Activated CD8-positive, alpha-beta memory T cell treated with anti-CD3 and anti-CD28 coated beads, Interleukin-2, amount 10 ng/mL, durations not matched to agents 7 days and 5 days (primary cell): ENCODE measurements around the gene MAPT. TPM values are rescaled to one million over a fixed set of nuclear protein-coding genes. Genes with fewer than 3 reads are reported as not detected.
A peak's percentile ranks its signal among the peaks of the same experiment; 100 is the strongest.

ENCODE experiments used
- ATAC-seq: fragments of 150-1000 bp; cut with Tn5 transposase; one replicate; pipeline ENCODE4 v1.10.0; 2021; ENCODE audit warnings: moderate library complexity
- CTCF ChIA-PET: fragments of 350-600 bp; sonication (Branson Sonifier 250); formaldehyde crosslinking; loops from one replicate; lab custom pipeline; 2021; ENCODE audit warnings: antibody characterized with exemption; lab: Charles Lee
- DNase-seq: peaks from one replicate; pipeline ENCODE4 v3.0.0-alpha.2; 2020
- H3K27ac Mint-ChIP-seq: one replicate; pipeline ENCODE4 v1.8.0; 2021; ENCODE audit warnings: mild to moderate bottlenecking, mixed read lengths
- H3K27me3 Mint-ChIP-seq: one replicate; pipeline ENCODE4 v1.8.0; 2021; ENCODE audit warnings: mixed read lengths
- H3K36me3 Mint-ChIP-seq: one replicate; pipeline ENCODE4 v1.8.0; 2021; ENCODE audit warnings: mild to moderate bottlenecking, mixed read lengths
- H3K4me1 Mint-ChIP-seq: one replicate; pipeline ENCODE4 v1.8.0; 2021; ENCODE audit warnings: mixed read lengths
- H3K4me3 Mint-ChIP-seq: one replicate; pipeline ENCODE4 v1.8.0; 2021; ENCODE audit warnings: mild to moderate bottlenecking, moderate library complexity, mixed read lengths
- H3K9me3 Mint-ChIP-seq: one replicate; pipeline ENCODE4 v1.8.0; 2022; ENCODE audit warnings: low read depth, mixed read lengths
- total RNA-seq, 2 experiments: library from RNA; stranded (reverse); gene quantifications; one replicate each; pipeline ENCODE4 v1.2.3, GENCODE V29; 2021

The MAPT gene
- total RNA-seq, 2 experiments from 2014 or later = 0.15 TPM; not detected in 1

GRCh38 chr17:45971698-45972141 lies 77.4 kb downstream of the MAPT start:
- no peak overlapping the region for H3K27ac Mint-ChIP-seq
- peaks cover 6% of the 10 kb centered on the region for H3K9me3 Mint-ChIP-seq
- peaks cover 2% of the 10 kb centered on the region for H3K4me1 Mint-ChIP-seq
- H3K36me3 Mint-ChIP-seq = no peaks in the 10 kb centered on the region
- H3K4me3 Mint-ChIP-seq = no peak overlapping the region
- CTCF ChIA-PET = no interaction called here
- peaks cover 32% of the 10 kb centered on the region for H3K27me3 Mint-ChIP-seq
- DNase-seq = no peak
- ATAC-seq = no peak

DNA sequence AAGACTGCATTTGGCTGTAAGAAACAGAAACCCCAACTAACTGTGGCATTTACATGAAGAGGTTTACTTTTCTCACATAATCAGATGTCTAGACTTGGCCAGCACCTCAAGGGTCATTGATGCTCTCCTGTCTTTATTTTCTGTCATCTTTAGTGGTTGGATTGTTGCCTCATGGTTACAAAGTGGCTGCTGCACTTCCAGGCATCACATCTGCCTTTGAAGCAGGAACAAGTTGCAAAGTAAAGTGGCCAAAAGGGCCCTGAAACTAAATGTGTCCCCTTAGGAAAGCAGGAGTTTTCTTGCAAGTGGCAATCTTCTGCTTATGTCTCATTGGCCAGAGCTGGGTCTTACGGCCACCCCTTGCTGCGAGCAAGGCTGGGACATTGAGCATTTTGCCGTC lies 78.2 kb downstream of the MAPT start:
- Mint-ChIP-seq H3K36me3 (no peaks in the 10 kb centered on the region), H3K27me3 (peaks cover 25% of the 10 kb centered on the region), H3K4me1 (peaks cover 10% of the 10 kb centered on the region), H3K4me3 (no peak overlapping the region), H3K9me3 (peaks cover 6% of the 10 kb centered on the region), H3K27ac (no peak overlapping the region)
- CTCF ChIA-PET = no interaction called here
- ATAC-seq = no peak
- no peak for DNase-seq

- ATAC-seq (no peak), DNase-seq (no peak)
- no peak overlapping the region for H3K4me3 Mint-ChIP-seq
- peaks cover 6% of the 10 kb centered on the region for H3K9me3 Mint-ChIP-seq
- H3K27ac Mint-ChIP-seq = no peak overlapping the region
- peaks cover 15% of the 10 kb centered on the region for H3K4me1 Mint-ChIP-seq
- H3K36me3 Mint-ChIP-seq = no peaks in the 10 kb centered on the region
- H3K27me3 Mint-ChIP-seq = peaks cover 19% of the 10 kb centered on the region
- CTCF ChIA-PET = no interaction called here
These were observed 78.9 kb downstream of the MAPT start for GRCh38 chr17:45973099-45973780.

DNA sequence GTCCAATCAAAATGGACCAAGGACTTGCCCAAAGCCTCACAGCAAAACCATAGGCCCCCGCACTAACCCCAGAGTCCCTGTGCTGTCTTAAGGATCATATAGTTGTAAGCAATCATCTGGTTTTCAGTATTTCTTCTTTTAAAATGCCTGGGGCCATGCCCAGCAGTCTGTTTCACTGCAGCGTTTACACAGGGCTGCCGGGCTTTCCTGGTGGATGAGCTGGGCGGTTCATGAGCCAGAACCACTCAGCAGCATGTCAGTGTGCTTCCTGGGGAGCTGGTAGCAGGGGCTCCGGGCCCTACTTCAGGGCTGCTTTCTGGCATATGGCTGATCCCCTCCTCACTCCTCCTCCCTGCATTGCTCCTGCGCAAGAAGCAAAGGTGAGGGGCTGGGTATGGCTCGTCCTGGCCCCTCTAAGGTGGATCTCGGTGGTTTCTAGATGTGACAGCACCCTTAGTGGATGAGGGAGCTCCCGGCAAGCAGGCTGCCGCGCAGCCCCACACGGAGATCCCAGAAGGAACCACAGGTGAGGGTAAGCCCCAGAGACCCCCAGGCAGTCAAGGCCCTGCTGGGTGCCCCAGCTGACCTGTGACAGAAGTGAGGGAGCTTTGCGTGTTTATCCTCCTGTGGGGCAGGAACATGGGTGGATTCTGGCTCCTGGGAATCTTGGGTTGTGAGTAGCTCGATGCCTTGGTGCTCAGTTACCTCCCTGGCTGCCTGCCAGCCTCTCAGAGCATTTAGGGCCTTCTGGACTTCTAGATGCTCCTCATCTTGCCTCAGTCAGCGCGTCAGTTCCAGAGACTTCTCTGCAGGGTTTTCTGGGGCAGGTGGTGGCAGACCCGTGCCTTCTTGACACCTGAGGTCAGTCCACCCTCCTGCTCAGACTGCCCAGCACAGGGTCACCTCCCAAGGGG lies 79.8 kb downstream of the MAPT start:
- ATAC-seq = no peak
- Mint-ChIP-seq H3K9me3 (peaks cover 6% of the 10 kb centered on the region), H3K4me1 (peaks cover 16% of the 10 kb centered on the region), H3K27me3 (peaks cover 19% of the 10 kb centered on the region), H3K4me3 (no peak overlapping the region), H3K27ac (no peak overlapping the region), H3K36me3 (no peaks in the 10 kb centered on the region)
- CTCF ChIA-PET = no interaction called here
- no peak for DNase-seq

DNA sequence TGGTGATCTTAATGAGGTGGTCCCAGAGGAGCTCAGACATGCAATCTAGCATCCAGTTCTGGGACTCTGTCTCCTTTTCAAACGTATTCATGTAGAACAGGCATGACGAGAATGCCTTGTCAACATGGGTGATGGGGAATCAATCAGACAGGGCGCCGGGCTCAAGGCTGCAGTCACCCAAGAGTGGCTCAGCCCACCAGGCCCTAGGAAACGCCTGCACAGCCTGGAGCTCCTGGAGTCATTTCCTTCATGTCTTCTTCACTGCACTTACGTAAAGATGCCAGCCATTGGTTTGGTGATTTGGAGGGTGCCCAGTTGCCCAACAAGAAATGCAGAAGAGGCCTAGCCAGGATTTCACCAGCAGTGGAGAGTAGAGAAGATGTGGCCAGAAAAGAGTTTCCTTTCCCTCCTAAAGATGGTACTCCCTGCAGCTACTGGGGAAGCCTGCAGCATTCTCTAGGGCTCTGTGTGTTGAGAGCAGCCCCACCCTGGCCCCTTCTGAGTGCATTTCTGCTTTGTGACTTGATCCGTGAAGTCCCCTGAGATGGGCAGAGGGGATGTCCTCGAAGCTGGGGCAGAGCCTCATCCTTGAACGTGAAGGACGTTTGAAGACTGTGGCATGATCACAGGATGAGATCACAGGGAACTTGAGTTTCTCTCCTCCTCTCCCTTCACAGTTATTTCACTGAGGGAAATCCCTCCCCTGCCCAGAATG lies 80.7 kb downstream of the MAPT start:
- Mint-ChIP-seq H3K27ac (no peak overlapping the region), H3K9me3 (peaks cover 2% of the 10 kb centered on the region), H3K4me3 (no peak overlapping the region), H3K27me3 (peaks cover 14% of the 10 kb centered on the region), H3K4me1 (peaks cover 16% of the 10 kb centered on the region), H3K36me3 (no peaks in the 10 kb centered on the region)
- ATAC-seq (no peak), DNase-seq (no peak)
- CTCF ChIA-PET = interaction anchor here (0.5 kb wide), 1 partner anchor 211 kb away, joined by 3 read pairs; no protein-coding TSS in a partner anchor

- Mint-ChIP-seq H3K36me3 (no peaks in the 10 kb centered on the region), H3K27me3 (peaks cover 14% of the 10 kb centered on the region), H3K4me1 (peaks cover 16% of the 10 kb centered on the region), H3K27ac (no peak overlapping the region), H3K9me3 (no peaks in the 10 kb centered on the region), H3K4me3 (no peak overlapping the region)
- DNase-seq (no peak), ATAC-seq (no peak)
- CTCF ChIA-PET = interaction anchor here (0.5 kb wide), 1 partner anchor 211 kb away, joined by 3 read pairs; no protein-coding TSS in a partner anchor
These were observed 81.4 kb downstream of the MAPT start for GRCh38 chr17:45975640-45976295.

GRCh38 chr17:45976391-45976754 lies 82.0 kb downstream of the MAPT start:
- Mint-ChIP-seq H3K27ac (no peak overlapping the region), H3K9me3 (no peaks in the 10 kb centered on the region), H3K27me3 (peaks cover 16% of the 10 kb centered on the region), H3K36me3 (no peaks in the 10 kb centered on the region), H3K4me3 (no peak overlapping the region), H3K4me1 (peaks cover 16% of the 10 kb centered on the region)
- no peak for ATAC-seq
- DNase-seq = no peak
- CTCF ChIA-PET = no interaction called here

- Mint-ChIP-seq H3K36me3 (no peaks in the 10 kb centered on the region), H3K27me3 (peaks cover 19% of the 10 kb centered on the region), H3K27ac (no peak overlapping the region), H3K4me1 (peaks cover 16% of the 10 kb centered on the region), H3K4me3 (no peak overlapping the region), H3K9me3 (no peaks in the 10 kb centered on the region)
- CTCF ChIA-PET = no interaction called here
- ATAC-seq = no peak
- DNase-seq = no peak
These were observed 82.6 kb downstream of the MAPT start for GRCh38 chr17:45976755-45977505.

- DNase-seq (peak; percentile 48), ATAC-seq (peak; percentile 63)
These were observed 83.1 kb downstream of the MAPT start for GRCh38 chr17:45977506-45977824.

GRCh38 chr17:45977976-45978626 lies 83.7 kb downstream of the MAPT start:
- peaks cover 16% of the 10 kb centered on the region for H3K4me1 Mint-ChIP-seq
- DNase-seq = no peak
- H3K9me3 Mint-ChIP-seq = no peaks in the 10 kb centered on the region
- no peak overlapping the region for H3K4me3 Mint-ChIP-seq
- no peaks in the 10 kb centered on the region for H3K36me3 Mint-ChIP-seq
- no peak for ATAC-seq
- no peak overlapping the region for H3K27ac Mint-ChIP-seq
- H3K27me3 Mint-ChIP-seq = peaks cover 10% of the 10 kb centered on the region
- CTCF ChIA-PET = interaction anchor here (1.4 kb wide), 2 partner anchors 28 to 66 kb away, joined by 3 to 4 read pairs; no protein-coding TSS in a partner anchor

More at GRCh38 chr17:45977506-45977824, 83.1 kb downstream of the MAPT start:
- no peaks in the 10 kb centered on the region for H3K36me3 Mint-ChIP-seq
- CTCF ChIA-PET = interaction anchor here (1.4 kb wide), 1 partner anchor 67 kb away, joined by 4 read pairs; no protein-coding TSS in a partner anchor
- peaks cover 16% of the 10 kb centered on the region for H3K27me3 Mint-ChIP-seq
- no peaks in the 10 kb centered on the region for H3K9me3 Mint-ChIP-seq
- H3K4me1 Mint-ChIP-seq = peaks cover 16% of the 10 kb centered on the region
- H3K4me3 Mint-ChIP-seq = no peak overlapping the region
- no peak overlapping the region for H3K27ac Mint-ChIP-seq

DNA sequence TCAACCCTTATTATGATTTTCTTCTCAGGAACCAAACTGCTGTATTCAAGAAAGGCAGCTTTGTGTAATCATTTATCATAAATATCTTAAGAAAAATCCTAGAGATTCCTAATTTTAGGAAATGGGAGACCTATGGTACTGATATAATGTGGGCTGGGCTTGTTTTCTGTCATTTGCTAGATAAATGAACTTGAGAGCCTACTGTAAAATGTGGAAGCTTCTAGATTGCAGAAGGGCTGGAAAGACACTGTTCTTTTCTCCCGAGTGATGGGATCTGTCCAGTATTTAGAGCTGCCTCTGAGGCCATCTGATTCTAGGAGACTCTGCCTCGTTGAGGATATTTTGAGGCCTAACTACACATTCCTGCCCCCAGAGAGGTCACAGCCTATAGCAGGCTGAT lies 84.8 kb downstream of the MAPT start:
- no peak overlapping the region for H3K27ac Mint-ChIP-seq
- no peak for ATAC-seq
- no peaks in the 10 kb centered on the region for H3K9me3 Mint-ChIP-seq
- H3K27me3 Mint-ChIP-seq = peaks cover 9% of the 10 kb centered on the region
- no peak for DNase-seq
- peaks cover 16% of the 10 kb centered on the region for H3K4me1 Mint-ChIP-seq
- CTCF ChIA-PET = interaction anchor here (1.4 kb wide), 1 partner anchor 29 kb away, joined by 3 read pairs; no protein-coding TSS in a partner anchor
- no peak overlapping the region for H3K4me3 Mint-ChIP-seq
- H3K36me3 Mint-ChIP-seq = no peaks in the 10 kb centered on the region

DNA sequence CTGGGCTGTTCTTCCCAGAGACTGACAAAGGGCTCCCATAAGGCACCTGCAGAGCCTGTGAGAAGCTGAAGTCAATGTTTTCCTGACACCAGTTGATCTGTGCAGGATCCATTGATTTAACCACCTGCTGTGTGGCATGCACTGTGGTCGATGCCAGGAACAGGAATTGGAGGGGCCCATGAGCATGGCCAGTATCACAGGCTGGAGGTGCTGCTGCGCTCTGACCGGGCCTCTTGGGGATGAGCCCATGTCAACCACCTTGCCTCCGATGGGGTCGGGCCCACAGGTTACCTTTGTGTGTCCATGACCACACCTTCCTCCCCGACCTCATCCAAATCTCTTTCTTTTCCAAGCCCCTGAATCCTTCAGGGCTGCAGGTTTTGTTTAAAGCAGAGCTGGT lies 86.5 kb downstream of the MAPT start:
- CTCF ChIA-PET = no interaction called here
- ATAC-seq = no peak
- Mint-ChIP-seq H3K4me1 (peaks cover 16% of the 10 kb centered on the region), H3K27me3 (peaks cover 6% of the 10 kb centered on the region), H3K9me3 (no peaks in the 10 kb centered on the region), H3K36me3 (no peaks in the 10 kb centered on the region), H3K4me3 (no peak overlapping the region), H3K27ac (no peak overlapping the region)
- DNase-seq = no peak
